Left ventricle myocardium inferior (tissue), 1 donor: Measurements from ENCODE around the gene ADAM12. TPM values are rescaled to one million over a fixed set of nuclear protein-coding genes. Genes with fewer than 3 reads are reported as not detected.

Experiments
- DNase-seq: peaks from one replicate; pipeline ENCODE4 v3.0.0-alpha.2; 2020
- H3K27ac ChIP-seq: fragments of 200-600 bp; replicated peaks from 2 replicates; pipeline ENCODE4 v1.8.0; 2021
- H3K27me3 ChIP-seq: fragments of 200-600 bp; 2 replicates; pipeline ENCODE4 v1.8.0; 2021; ENCODE audit warnings: low read depth
- H3K36me3 ChIP-seq: fragments of 200-600 bp; 2 replicates; pipeline ENCODE4 v1.8.0; 2021
- H3K4me1 ChIP-seq: fragments of 200-600 bp; 2 replicates; pipeline ENCODE4 v1.8.0; 2021
- H3K4me3 ChIP-seq: fragments of 200-600 bp; 2 replicates; pipeline ENCODE4 v1.8.0; 2021; ENCODE audit warnings: mild to moderate bottlenecking, moderate library complexity
- H3K9me3 ChIP-seq: fragments of 200-600 bp; replicated peaks from 2 replicates; pipeline ENCODE4 v1.8.0; 2021
- intact Hi-C: fragments of 100-400 bp; cut with micrococcal nuclease; formaldehyde crosslinking; loops from one replicate; pipeline ENCODE4 v1.11.0; 2022
- total RNA-seq: library from RNA; stranded (reverse); fragmentation: NEBNext Ultra II Directional; extraction: Animal tissue kit (Norgen Biotek cat#: 25700); gene quantifications from one replicate; pipeline ENCODE4 v1.2.1, GENCODE V29; 2021
- TF ChIP-seq, protein P1 (sequence below): fragments of 200-600 bp; IDR thresholded peaks from 2 replicates; pipeline ENCODE4 v1.8.0; 2021; ENCODE audit warnings: antibody characterized with exemption, mild to moderate bottlenecking, borderline replicate concordance
- donor health status: DM: no; HTN: yes; CAD: no; lungs with severe emphysema.

The ADAM12 gene
- total RNA-seq, 1 donor from 2014 or later: 0.27 TPM

DNA sequence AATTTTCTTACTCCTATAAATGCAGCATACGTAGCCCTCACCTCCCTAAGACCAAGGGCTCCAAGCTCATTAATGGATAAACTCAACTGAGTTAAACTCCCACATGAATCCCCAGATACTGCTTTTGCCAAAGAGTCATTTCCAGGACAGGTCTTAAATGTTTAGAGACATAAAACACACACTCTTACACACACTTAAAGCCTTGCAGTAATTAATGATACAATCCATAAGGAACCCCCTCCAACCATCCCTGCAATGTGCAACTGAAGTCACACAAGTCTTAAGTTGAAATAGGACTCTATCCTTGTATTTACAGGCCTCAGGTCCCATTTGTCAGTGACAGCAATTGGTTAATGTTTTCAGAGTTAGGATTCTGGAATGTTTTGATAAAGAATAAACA is 297.8 kb downstream of the ADAM12 start:
- Histone ChIP-seq H3K27ac (no peak overlapping the region), H3K4me1 (no peaks in the 10 kb centered on the region), H3K27me3 (no peaks in the 10 kb centered on the region), H3K36me3 (no peaks in the 10 kb centered on the region), H3K9me3 (no peaks in the 10 kb centered on the region), H3K4me3 (no peak overlapping the region)
- TF ChIP-seq, protein P1, sequence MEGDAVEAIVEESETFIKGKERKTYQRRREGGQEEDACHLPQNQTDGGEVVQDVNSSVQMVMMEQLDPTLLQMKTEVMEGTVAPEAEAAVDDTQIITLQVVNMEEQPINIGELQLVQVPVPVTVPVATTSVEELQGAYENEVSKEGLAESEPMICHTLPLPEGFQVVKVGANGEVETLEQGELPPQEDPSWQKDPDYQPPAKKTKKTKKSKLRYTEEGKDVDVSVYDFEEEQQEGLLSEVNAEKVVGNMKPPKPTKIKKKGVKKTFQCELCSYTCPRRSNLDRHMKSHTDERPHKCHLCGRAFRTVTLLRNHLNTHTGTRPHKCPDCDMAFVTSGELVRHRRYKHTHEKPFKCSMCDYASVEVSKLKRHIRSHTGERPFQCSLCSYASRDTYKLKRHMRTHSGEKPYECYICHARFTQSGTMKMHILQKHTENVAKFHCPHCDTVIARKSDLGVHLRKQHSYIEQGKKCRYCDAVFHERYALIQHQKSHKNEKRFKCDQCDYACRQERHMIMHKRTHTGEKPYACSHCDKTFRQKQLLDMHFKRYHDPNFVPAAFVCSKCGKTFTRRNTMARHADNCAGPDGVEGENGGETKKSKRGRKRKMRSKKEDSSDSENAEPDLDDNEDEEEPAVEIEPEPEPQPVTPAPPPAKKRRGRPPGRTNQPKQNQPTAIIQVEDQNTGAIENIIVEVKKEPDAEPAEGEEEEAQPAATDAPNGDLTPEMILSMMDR: no peak
- no peak for DNase-seq
- intact Hi-C loops: no loop called here

DNA sequence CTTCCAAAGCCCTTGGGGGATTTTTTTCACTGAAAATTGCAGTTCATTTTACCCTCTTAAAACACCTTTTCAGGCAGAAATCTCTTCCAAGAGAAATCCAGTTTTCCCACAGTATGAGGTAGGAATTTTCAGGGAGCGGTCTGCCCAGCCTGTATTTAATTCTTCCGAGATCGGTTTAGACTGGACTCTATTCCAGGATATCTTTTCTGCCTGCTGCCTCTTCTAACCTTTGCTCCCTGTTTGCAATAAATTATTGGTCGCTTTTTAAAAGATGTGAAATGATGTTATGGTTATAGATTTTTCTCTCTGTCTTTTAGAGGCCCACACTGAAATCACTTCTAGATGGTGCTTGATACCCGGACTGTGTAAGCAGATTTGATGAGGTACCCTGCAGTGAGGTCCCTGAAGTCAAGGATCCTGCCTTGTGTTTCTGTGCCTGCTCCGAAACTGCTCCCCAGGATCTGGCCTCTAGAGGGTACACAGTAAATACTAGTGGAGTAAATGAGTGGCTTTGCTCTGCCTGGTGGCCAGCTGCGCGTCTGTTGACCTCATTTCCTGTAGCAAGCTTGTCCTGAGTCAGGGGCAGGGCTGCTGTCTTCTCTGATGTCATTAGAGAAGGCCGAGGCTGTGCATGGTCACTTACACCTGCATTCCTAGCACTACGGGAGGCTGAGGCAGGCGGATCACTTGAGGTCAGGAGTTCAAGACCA is 300.3 kb downstream of the ADAM12 start:
- Histone ChIP-seq H3K36me3 (no peaks in the 10 kb centered on the region), H3K9me3 (no peaks in the 10 kb centered on the region), H3K4me3 (no peak overlapping the region), H3K4me1 (no peaks in the 10 kb centered on the region), H3K27ac (no peak overlapping the region), H3K27me3 (no peaks in the 10 kb centered on the region)
- intact Hi-C loops: no loop called here
- TF ChIP-seq, protein P1: no peak
- no peak for DNase-seq

DNA sequence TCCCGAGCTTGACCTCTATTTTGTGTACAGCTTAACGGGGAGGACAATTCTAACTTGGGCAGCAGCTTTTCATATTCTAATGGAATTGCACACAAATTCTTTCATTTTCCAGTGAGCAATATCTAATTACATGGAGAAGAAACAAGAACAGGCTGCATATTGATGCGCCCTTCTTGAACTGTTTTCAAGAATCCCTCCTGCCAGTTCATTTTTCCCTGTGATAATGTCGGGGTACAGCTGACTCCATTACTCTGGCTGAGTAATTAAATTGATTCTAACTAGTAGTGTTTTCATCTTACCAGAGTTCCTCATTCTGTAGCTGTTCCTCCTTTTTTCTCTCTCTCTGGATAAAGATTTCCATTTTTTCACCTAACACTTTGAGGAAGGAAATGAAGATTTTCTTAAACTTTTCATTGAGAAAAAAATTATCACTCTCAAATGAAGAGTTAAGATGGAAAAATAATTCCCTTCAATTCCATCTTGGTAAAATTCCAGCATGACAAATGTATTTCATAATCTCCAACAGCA is 301.1 kb downstream of the ADAM12 start:
- H3K4me3 ChIP-seq: no peak overlapping the region
- DNase-seq: no peak
- H3K27me3 ChIP-seq: peaks cover 4% of the 10 kb centered on the region
- no peak overlapping the region for H3K27ac ChIP-seq
- intact Hi-C loops: no loop called here
- no peaks in the 10 kb centered on the region for H3K9me3 ChIP-seq
- TF ChIP-seq, protein P1: no peak
- no peaks in the 10 kb centered on the region for H3K4me1 ChIP-seq
- H3K36me3 ChIP-seq: no peaks in the 10 kb centered on the region

DNA sequence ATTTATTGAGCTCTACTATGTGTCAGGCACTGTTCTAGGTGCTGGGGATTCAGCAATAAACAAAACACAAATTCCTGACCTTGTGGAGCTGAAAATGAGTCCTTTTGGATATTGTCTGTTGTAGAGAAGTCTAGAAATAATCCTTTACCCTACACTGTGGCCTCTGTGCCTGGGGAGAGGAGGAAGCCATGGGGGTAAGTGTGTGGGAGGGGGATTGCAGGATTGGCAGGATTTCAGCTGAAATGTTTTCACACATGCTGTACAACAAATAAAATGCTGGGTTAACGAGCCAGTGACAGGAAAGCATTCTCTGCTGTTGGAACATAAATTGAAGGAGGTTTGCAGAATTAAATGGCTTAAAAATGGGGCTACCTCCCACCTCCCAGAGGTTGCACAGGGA is 302.5 kb downstream of the ADAM12 start:
- DNase-seq: no peak
- Histone ChIP-seq H3K4me1 (no peaks in the 10 kb centered on the region), H3K27ac (no peak overlapping the region), H3K36me3 (no peaks in the 10 kb centered on the region), H3K27me3 (peaks cover 18% of the 10 kb centered on the region), H3K9me3 (no peaks in the 10 kb centered on the region), H3K4me3 (no peak overlapping the region)
- TF ChIP-seq, protein P1: no peak
- intact Hi-C loops: no loop called here

DNA sequence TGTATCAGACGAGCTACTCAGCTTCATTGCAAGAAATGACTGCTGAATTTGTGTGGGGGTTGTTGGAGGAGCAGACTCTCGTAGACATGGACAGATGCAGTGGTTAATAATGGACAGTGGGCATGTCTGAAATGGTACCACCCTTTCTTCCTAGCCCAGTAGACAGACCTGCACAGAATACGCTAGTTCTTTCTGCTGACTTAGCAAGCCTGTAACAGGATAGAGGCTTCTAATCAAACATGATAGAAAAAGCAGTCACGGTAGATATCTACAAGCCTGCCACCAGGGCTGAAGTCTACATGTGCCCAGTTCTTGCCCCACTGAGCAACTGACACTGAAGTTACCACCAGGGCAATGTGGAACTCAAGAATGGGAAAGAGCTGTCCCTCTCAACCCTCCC is 303.9 kb downstream of the ADAM12 start:
- Histone ChIP-seq H3K4me3 (no peak overlapping the region), H3K36me3 (no peaks in the 10 kb centered on the region), H3K9me3 (no peaks in the 10 kb centered on the region), H3K27ac (no peak overlapping the region), H3K27me3 (peaks cover 30% of the 10 kb centered on the region), H3K4me1 (no peaks in the 10 kb centered on the region)
- no peak for DNase-seq
- intact Hi-C loops: no loop called here
- TF ChIP-seq, protein P1: no peak
